Stimulated activated CD8-positive, alpha-beta memory T cell treated with anti-CD3 and anti-CD28 coated beads, Interleukin-12 subunit alpha, Interleukin-12 subunit beta, amount 100 ng/mL, for 24 hours (primary cell): ENCODE results near the gene GSTT2.
"Not testable (repeated sequence)": the region's sequence is repeated elsewhere in the genome, so short reads cannot be mapped to it uniquely, and the experiment has no call there.

ENCODE experiments used
- DNase-seq: peaks from one replicate; pipeline ENCODE4 v3.0.0-alpha.2; 2020; ENCODE audit errors: extremely low read depth

GSTT2 gene

GRCh38 chr22:23974345-23974744 lies 5.6 kb upstream of the GSTT2 start, which contains the start of gene DDT:
Gene DDT (minus strand): TSS chr22:23974441. CDS start chr22:23974414, 27 bp downstream.
- DNase-seq = not testable (repeated sequence)

- DNase-seq = not testable (repeated sequence)
Measured at GRCh38 chr22:23974836-23975352, 5.0 kb upstream of the GSTT2 start.

GRCh38 chr22:23977304-23977703 lies 2.6 kb upstream of the GSTT2 start:
- DNase-seq = not testable (repeated sequence)

- not testable (repeated sequence) for DNase-seq
Measured at GRCh38 chr22:23980567-23980966, 633 bp downstream of the GSTT2 start.

GRCh38 chr22:23984430-23984829 lies 4.5 kb downstream of the GSTT2 start:
- no peak for DNase-seq

- not testable (repeated sequence) for DNase-seq
Measured at GRCh38 chr22:23986089-23986488, 6.2 kb downstream of the GSTT2 start.

GRCh38 chr22:23986538-23987178 lies 6.7 kb downstream of the GSTT2 start:
- DNase-seq = not testable (repeated sequence)

GRCh38 chr22:23989583-23990244 lies 9.8 kb downstream of the GSTT2 start:
- not testable (repeated sequence) for DNase-seq

GRCh38 chr22:23993080-23993479 lies 13.1 kb downstream of the GSTT2 start:
- not testable (repeated sequence) for DNase-seq

GRCh38 chr22:23993581-23994177 lies 13.7 kb downstream of the GSTT2 start:
- not testable (repeated sequence) for DNase-seq

GRCh38 chr22:23997092-23997491 lies 17.2 kb downstream of the GSTT2 start:
- no peak for DNase-seq

- DNase-seq = not testable (repeated sequence)
Measured at GRCh38 chr22:23999779-24000178, 19.8 kb downstream of the GSTT2 start.

GRCh38 chr22:24001314-24001713 lies 21.4 kb downstream of the GSTT2 start:
- DNase-seq = no peak

- no peak for DNase-seq
Measured at GRCh38 chr22:24002272-24002671, 22.3 kb downstream of the GSTT2 start.

- no peak for DNase-seq
Measured at GRCh38 chr22:24002851-24003250, 22.9 kb downstream of the GSTT2 start.

GRCh38 chr22:24003887-24004286 lies 24.0 kb downstream of the GSTT2 start:
- no peak for DNase-seq

- no peak for DNase-seq
Measured at GRCh38 chr22:24005201-24005600, 25.3 kb downstream of the GSTT2 start, which contains the start of gene GSTT4. Gene GSTT4 (minus strand): TSS chr22:24005453. CDS start chr22:24005356, 97 bp downstream.

- no peak for DNase-seq
Measured at GRCh38 chr22:24006207-24006913, 26.4 kb downstream of the GSTT2 start.

- DNase-seq = no peak
Measured at GRCh38 chr22:24006914-24007214, 26.9 kb downstream of the GSTT2 start.

GRCh38 chr22:24007253-24008021 lies 27.5 kb downstream of the GSTT2 start:
- DNase-seq = no peak

- DNase-seq = no peak
Measured at GRCh38 chr22:24008022-24008283, 28.0 kb downstream of the GSTT2 start.
